MM.1S (cell line): Measurements from ENCODE around the gene SLC6A3.

Source experiments
- CTCF ChIP-seq: fragments of 300-600 bp; sonication (generic); IDR thresholded peaks from 2 replicates; pipeline ENCODE4 v1.5.1; 2016; ENCODE audit warnings: antibody characterized with exemption, low read length, mixed read lengths
- EZH2 ChIP-seq: fragments of 300-600 bp; sonication (generic); optimal IDR thresholded peaks from 2 replicates; pipeline ENCODE3; 2017; ENCODE audit warnings: low read depth, mild to moderate bottlenecking, antibody characterized with exemption, low read length, mixed read lengths

GRCh38 chr5:1437876-1438559 lies 7.2 kb downstream of the SLC6A3 start:
- TF ChIP-seq CTCF: no peak
- no peak for TF ChIP-seq EZH2
